ENCODE data around the gene RANBP3.

DNA sequence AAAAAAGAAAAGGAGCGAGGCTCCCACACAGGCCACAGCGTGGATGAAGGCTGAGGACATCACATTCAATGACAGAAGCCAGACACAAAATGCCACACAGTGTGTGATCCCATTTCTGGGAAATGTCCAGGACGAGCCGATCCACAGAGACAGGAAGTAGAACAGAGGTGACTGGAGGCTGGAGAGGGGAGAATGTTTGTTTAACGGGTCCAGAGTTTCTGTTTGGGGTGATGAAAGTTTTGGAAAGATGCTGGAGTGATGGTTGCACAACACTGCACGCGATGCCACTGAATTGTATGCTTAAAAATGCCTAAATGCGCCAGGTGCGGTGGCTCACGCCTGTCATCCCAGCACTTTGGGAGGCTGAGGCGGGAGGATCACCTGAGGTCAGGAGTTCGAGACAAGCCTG is 107.0 kb downstream of the RANBP3 start:
- TF ChIP-seq GATA1 (IDR thresholded peaks at IDR 0.05; ENCODE audit: low read depth, low read length) (no peak), POLR2A (IDR thresholded peaks at IDR 0.05; ENCODE audit: low read length) (no peak)
